Gastroesophageal sphincter (tissue), 3 donors: Measurements from ENCODE around the gene RFPL3.

Experiments
- EP300 ChIP-seq: sonication (generic); formaldehyde crosslinking; IDR thresholded peaks from one replicate; pipeline ENCODE4 v1.6.1; 2017; ENCODE audit warnings: antibody characterized with exemption, mild to moderate bottlenecking
- POLR2A ChIP-seq, 2 donors: fragments of 450-650 bp; IDR thresholded peaks; one replicate each; pipeline ENCODE4 v1.6.1; 2017; ENCODE audit warnings: antibody characterized with exemption in 2 of 2, mild to moderate bottlenecking in 2 of 2, moderate library complexity in 1 of 2
- TF ChIP-seq, protein P1 (sequence below), 4 experiments: fragments of 200-600 bp in 2 of 4; fragments of 450-650 bp in 2 of 4; sonication (generic) in 1 of 4; IDR thresholded peaks; one replicate each; pipeline ENCODE4 v1.5.1; 2017 to 2019; ENCODE audit warnings: antibody characterized with exemption in 4 of 4, mild to moderate bottlenecking in 2 of 4, moderate library complexity in 2 of 4

DNA sequence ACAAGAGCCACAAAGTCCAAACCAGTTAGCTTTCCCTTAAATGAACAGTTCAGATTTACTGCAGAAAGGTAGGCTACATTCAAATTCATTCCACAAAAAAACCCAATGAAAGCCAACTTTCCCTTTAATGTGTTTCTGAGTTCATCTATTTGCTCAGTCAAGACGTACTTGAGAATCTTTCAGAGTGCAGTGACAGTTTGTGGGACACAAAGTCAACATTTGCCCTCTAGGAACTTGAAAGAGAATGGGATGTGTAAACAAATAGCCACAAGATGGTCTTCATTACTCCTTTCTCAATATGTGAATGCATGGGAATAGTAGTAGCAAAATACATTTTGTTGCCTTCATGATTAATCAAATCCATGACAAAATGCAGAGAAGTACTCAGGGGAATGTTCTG, 38.6 kb downstream of the RFPL3 start:
- TF ChIP-seq, protein P1, sequence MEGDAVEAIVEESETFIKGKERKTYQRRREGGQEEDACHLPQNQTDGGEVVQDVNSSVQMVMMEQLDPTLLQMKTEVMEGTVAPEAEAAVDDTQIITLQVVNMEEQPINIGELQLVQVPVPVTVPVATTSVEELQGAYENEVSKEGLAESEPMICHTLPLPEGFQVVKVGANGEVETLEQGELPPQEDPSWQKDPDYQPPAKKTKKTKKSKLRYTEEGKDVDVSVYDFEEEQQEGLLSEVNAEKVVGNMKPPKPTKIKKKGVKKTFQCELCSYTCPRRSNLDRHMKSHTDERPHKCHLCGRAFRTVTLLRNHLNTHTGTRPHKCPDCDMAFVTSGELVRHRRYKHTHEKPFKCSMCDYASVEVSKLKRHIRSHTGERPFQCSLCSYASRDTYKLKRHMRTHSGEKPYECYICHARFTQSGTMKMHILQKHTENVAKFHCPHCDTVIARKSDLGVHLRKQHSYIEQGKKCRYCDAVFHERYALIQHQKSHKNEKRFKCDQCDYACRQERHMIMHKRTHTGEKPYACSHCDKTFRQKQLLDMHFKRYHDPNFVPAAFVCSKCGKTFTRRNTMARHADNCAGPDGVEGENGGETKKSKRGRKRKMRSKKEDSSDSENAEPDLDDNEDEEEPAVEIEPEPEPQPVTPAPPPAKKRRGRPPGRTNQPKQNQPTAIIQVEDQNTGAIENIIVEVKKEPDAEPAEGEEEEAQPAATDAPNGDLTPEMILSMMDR (IDR thresholded peaks at IDR 0.05): no peak
- TF ChIP-seq EP300: no peak
- TF ChIP-seq POLR2A (IDR thresholded peaks at IDR 0.05): no peak
